Panc1 (cell line): Measurements from ENCODE around the gene GNAI2. TPM values are rescaled to one million over a fixed set of nuclear protein-coding genes. Genes with fewer than 3 reads are reported as not detected.

ENCODE experiments used
- ATAC-seq: fragments of 200-7000 bp; cut with Tn5 transposase; 2 replicates; pipeline ENCODE4 v1.9.1; 2020; ENCODE audit warnings: mild to moderate bottlenecking, moderate library complexity
- BruUV-seq: library from RNA; stranded (reverse); fragments of 400-500 nt; replicated peaks from 2 replicates; lab custom pipeline; 2021; lab: Mats Ljungman, UMichigan
- CTCF ChIA-PET: fragments of 300-600 bp; sonication (Branson Sonifier 250); formaldehyde crosslinking; loops from one replicate; lab custom pipeline; 2022; ENCODE audit warnings: antibody characterized with exemption; lab: Charles Lee
- POLR2A ChIA-PET: fragments of 300-600 bp; sonication (Branson Sonifier 250); formaldehyde crosslinking; loops from one replicate; lab custom pipeline; 2022; ENCODE audit warnings: antibody characterized with exemption; lab: Charles Lee
- DNase-seq: peaks from one replicate; pipeline ENCODE4 v3.0.0-alpha.2; 2010; ENCODE audit warnings: low read depth, low spot score
- H3K27ac ChIP-seq: 2 replicates; pipeline ENCODE4 v1.5.1; 2011; ENCODE audit warnings: mild to moderate bottlenecking, low read length, inconsistent platforms
- H3K27me3 ChIP-seq: fragments of 200-500 bp; sonication (Bioruptor generic); 2 replicates; pipeline ENCODE4 v1.6.0; 2014; ENCODE audit warnings: low read length, inconsistent platforms; ENCODE audit not compliant: control insufficient read depth, insufficient read depth
- H3K36me3 ChIP-seq: fragments of 200-500 bp; sonication (Bioruptor generic); 2 replicates; pipeline ENCODE4 v1.5.1; 2014; ENCODE audit warnings: inconsistent platforms, mild to moderate bottlenecking, low read length, moderate library complexity; ENCODE audit not compliant: control insufficient read depth, insufficient read depth
- H3K4me1 ChIP-seq: 2 replicates; pipeline ENCODE4 v1.5.1; 2011; ENCODE audit warnings: inconsistent platforms, mild to moderate bottlenecking, low read length, moderate library complexity; ENCODE audit not compliant: control insufficient read depth, insufficient read depth
- H3K4me3 ChIP-seq, 2 experiments: 2 replicates each; pipeline ENCODE4 v1.5.1; 2011 to 2012; ENCODE audit warnings: low read depth in 2 of 2, low read length in 2 of 2, mild to moderate bottlenecking in 2 of 2, inconsistent platforms in 1 of 2, moderate library complexity in 1 of 2
- H3K9me3 ChIP-seq: fragments of 200-500 bp; sonication (Bioruptor generic); 2 replicates; pipeline ENCODE4 v1.5.1; 2014; ENCODE audit warnings: low read depth, mild to moderate bottlenecking, inconsistent platforms, low read length, moderate library complexity; ENCODE audit not compliant: control insufficient read depth, insufficient read depth
- CTCF ChIP-seq: fragments of 450-650 bp; IDR thresholded peaks from 2 replicates; pipeline ENCODE4 v1.5.1; 2017; ENCODE audit warnings: mild to moderate bottlenecking
- POLR2AphosphoS5 ChIP-seq: IDR thresholded peaks from 2 replicates; pipeline ENCODE4 v1.6.1; 2012; ENCODE audit warnings: mild to moderate bottlenecking, low read depth, low read length, moderate library complexity
- REST ChIP-seq, 2 experiments: IDR thresholded peaks; 2 replicates each; pipeline ENCODE4 v1.6.1; 2011 to 2012; ENCODE audit warnings: low read depth in 2 of 2, control low read depth in 1 of 2, low read length in 1 of 2, mild to moderate bottlenecking in 1 of 2, moderate library complexity in 1 of 2; ENCODE audit not compliant: insufficient read depth in 1 of 2
- SIN3A ChIP-seq: IDR thresholded peaks from 2 replicates; pipeline ENCODE4 v1.6.1; 2012; ENCODE audit warnings: low read depth, mild to moderate bottlenecking, low read length, moderate library complexity, borderline replicate concordance; ENCODE audit not compliant: insufficient read depth
- TCF7L2 ChIP-seq: IDR thresholded peaks from 2 replicates; pipeline ENCODE4 v1.6.1; 2011; ENCODE audit warnings: mild to moderate bottlenecking, low read depth, low read length, inconsistent platforms
- in situ Hi-C: cut with HindIII; loops from 2 replicates; pipeline ENCODE4 v1.10.0; 2016; ENCODE audit warnings: low sequenced_read_pairs, low pct_unique_long_range_greater_than_20kb
- intact Hi-C: fragments of 100-400 bp; cut with micrococcal nuclease; formaldehyde crosslinking; loops from one replicate; pipeline ENCODE4 v1.10.0; 2022; ENCODE audit not compliant: unreplicated experiment
- total RNA-seq: library from RNA; stranded (reverse); gene quantifications from one replicate; pipeline ENCODE4 v1.2.1, GENCODE V29; 2021; ENCODE audit not compliant: unreplicated experiment

The GNAI2 gene
- total RNA-seq, 1 experiment from 2014 or later: 170 TPM

- Histone ChIP-seq H3K4me3 (no peak overlapping the region), H3K36me3 (no peaks in the 10 kb centered on the region), H3K4me1 (peaks cover 15% of the 10 kb centered on the region), H3K27ac (no peak overlapping the region), H3K9me3 (no peaks in the 10 kb centered on the region), H3K27me3 (no peaks in the 10 kb centered on the region)
- CTCF ChIA-PET: no interaction called here
- no TSS peak for BruUV-seq
- ATAC-seq: no peak
- POLR2A ChIA-PET: no interaction called here
- no peak for DNase-seq
- in situ Hi-C loops: no loop called here
- TF ChIP-seq CTCF (no peak), TCF7L2 (no peak), REST (IDR thresholded peaks at IDR 0.05; ENCODE audit: insufficient read depth in 1 of 2, low read depth in 2 of 2, low read length in 1 of 2) (no peak), POLR2AphosphoS5 (no peak), SIN3A (no peak)
- intact Hi-C loops: loop anchor here (10.0 kb wide), 1 partner anchor 71 kb away; the partner anchor contains the start of gene GNAT1
These were observed 29.6 kb downstream of the GNAI2 start for GRCh38 chr3:50265571-50265970.

- no peak for TF ChIP-seq TCF7L2
- TF ChIP-seq CTCF: no peak
- no peak for TF ChIP-seq SIN3A
- TF ChIP-seq REST (IDR thresholded peaks at IDR 0.05; ENCODE audit: insufficient read depth in 1 of 2, low read depth in 2 of 2, low read length in 1 of 2): no peak
- no peak for TF ChIP-seq POLR2AphosphoS5
- no peak for ATAC-seq
- Histone ChIP-seq H3K27ac (no peak overlapping the region), H3K36me3 (no peaks in the 10 kb centered on the region), H3K27me3 (no peaks in the 10 kb centered on the region), H3K4me1 (peaks cover 10% of the 10 kb centered on the region), H3K4me3 (no peak overlapping the region), H3K9me3 (no peaks in the 10 kb centered on the region)
- ChIA-PET POLR2A (no interaction called here), CTCF (no interaction called here)
- BruUV-seq: no TSS peak
- in situ Hi-C loops (no loop called here), intact Hi-C loops (loop anchor here (10.0 kb wide), 1 partner anchor 71 kb away; the partner anchor contains the start of gene GNAT1)
- DNase-seq: no peak
These were observed 30.0 kb downstream of the GNAI2 start for GRCh38 chr3:50266017-50266416.
